HG03095 (cell line): ENCODE data around the gene ZNF367.
A peak's percentile ranks its signal among the peaks of the same experiment; 100 is the strongest.

Experiments used
- ATAC-seq: cut with Tn5 transposase; IDR thresholded peaks from one replicate; pipeline ENCODE4 v1.9.1; 2021; ENCODE audit warnings: moderate library complexity; ENCODE audit not compliant: unreplicated experiment

ZNF367 gene

GRCh38 chr9:96437454-96437853 is 19.3 kb upstream of the ZNF367 start:
- no peak for ATAC-seq

- ATAC-seq = no peak
Observed at GRCh38 chr9:96436456-96437126, 18.4 kb upstream of the ZNF367 start.

- no peak for ATAC-seq
Observed at GRCh38 chr9:96436063-96436455, 17.9 kb upstream of the ZNF367 start.

GRCh38 chr9:96435345-96435744 is 17.2 kb upstream of the ZNF367 start:
- ATAC-seq = no peak

- ATAC-seq = no peak
Observed at GRCh38 chr9:96430377-96430776, 12.2 kb upstream of the ZNF367 start.

- no peak for ATAC-seq
Observed at GRCh38 chr9:96429732-96430131, 11.6 kb upstream of the ZNF367 start.

GRCh38 chr9:96425500-96426169 is 7.5 kb upstream of the ZNF367 start:
- no peak for ATAC-seq

- ATAC-seq = no peak
Observed at GRCh38 chr9:96423985-96424336, 5.8 kb upstream of the ZNF367 start.

GRCh38 chr9:96423322-96423984 is 5.3 kb upstream of the ZNF367 start:
- ATAC-seq = no peak

GRCh38 chr9:96420468-96421219 is 2.5 kb upstream of the ZNF367 start:
- no peak for ATAC-seq

GRCh38 chr9:96419691-96419969 is 1.5 kb upstream of the ZNF367 start:
- ATAC-seq = no peak

GRCh38 chr9:96418920-96419690 is 935 bp upstream of the ZNF367 start:
- ATAC-seq = peak; percentile 34

- no peak for ATAC-seq
Observed at GRCh38 chr9:96417661-96418082, 498 bp downstream of the ZNF367 start.

GRCh38 chr9:96417051-96417586 is 1.1 kb downstream of the ZNF367 start:
- peak; percentile 16 for ATAC-seq

GRCh38 chr9:96413302-96414221 is 4.6 kb downstream of the ZNF367 start:
- ATAC-seq = peak; percentile 28

- ATAC-seq = no peak
Observed at GRCh38 chr9:96412174-96412913, 5.8 kb downstream of the ZNF367 start.

- ATAC-seq = no peak
Observed at GRCh38 chr9:96411129-96411838, 6.9 kb downstream of the ZNF367 start.
